Activated naive CD8-positive, alpha-beta T cell treated with anti-CD3 and anti-CD28 coated beads, Interleukin-2, amount 50 U/mL, for 24 hours (primary cell): ENCODE data around the gene PAQR9.
A peak's percentile ranks its signal among the peaks of the same experiment; 100 is the strongest.

Experiments used
- ATAC-seq: fragments of 150-1000 bp; cut with Tn5 transposase; one replicate; pipeline ENCODE4 v1.10.0; 2021
- DNase-seq: peaks from one replicate; pipeline ENCODE4 v3.0.0; 2021
- H3K27ac Mint-ChIP-seq: one replicate; pipeline ENCODE4 v1.8.0; 2021; ENCODE audit warnings: mild to moderate bottlenecking, mixed read lengths
- H3K27me3 Mint-ChIP-seq: one replicate; pipeline ENCODE4 v1.8.0; 2021; ENCODE audit warnings: mixed read lengths
- H3K36me3 Mint-ChIP-seq: one replicate; pipeline ENCODE4 v1.8.0; 2021; ENCODE audit warnings: low read depth, mixed read lengths
- H3K4me1 Mint-ChIP-seq: one replicate; pipeline ENCODE4 v1.8.0; 2021; ENCODE audit warnings: mixed read lengths
- H3K4me3 Mint-ChIP-seq: one replicate; pipeline ENCODE4 v1.8.0; 2021; ENCODE audit warnings: mild to moderate bottlenecking, moderate library complexity, mixed read lengths
- H3K9me3 Mint-ChIP-seq: one replicate; pipeline ENCODE4 v1.8.0; 2021; ENCODE audit warnings: mixed read lengths

Gene PAQR9, protein sequence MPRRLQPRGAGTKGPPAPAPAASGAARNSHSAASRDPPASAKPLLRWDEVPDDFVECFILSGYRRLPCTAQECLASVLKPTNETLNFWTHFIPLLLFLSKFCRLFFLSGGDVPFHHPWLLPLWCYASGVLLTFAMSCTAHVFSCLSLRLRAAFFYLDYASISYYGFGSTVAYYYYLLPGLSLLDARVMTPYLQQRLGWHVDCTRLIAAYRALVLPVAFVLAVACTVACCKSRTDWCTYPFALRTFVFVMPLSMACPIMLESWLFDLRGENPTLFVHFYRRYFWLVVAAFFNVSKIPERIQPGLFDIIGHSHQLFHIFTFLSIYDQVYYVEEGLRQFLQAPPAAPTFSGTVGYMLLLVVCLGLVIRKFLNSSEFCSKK

DNA sequence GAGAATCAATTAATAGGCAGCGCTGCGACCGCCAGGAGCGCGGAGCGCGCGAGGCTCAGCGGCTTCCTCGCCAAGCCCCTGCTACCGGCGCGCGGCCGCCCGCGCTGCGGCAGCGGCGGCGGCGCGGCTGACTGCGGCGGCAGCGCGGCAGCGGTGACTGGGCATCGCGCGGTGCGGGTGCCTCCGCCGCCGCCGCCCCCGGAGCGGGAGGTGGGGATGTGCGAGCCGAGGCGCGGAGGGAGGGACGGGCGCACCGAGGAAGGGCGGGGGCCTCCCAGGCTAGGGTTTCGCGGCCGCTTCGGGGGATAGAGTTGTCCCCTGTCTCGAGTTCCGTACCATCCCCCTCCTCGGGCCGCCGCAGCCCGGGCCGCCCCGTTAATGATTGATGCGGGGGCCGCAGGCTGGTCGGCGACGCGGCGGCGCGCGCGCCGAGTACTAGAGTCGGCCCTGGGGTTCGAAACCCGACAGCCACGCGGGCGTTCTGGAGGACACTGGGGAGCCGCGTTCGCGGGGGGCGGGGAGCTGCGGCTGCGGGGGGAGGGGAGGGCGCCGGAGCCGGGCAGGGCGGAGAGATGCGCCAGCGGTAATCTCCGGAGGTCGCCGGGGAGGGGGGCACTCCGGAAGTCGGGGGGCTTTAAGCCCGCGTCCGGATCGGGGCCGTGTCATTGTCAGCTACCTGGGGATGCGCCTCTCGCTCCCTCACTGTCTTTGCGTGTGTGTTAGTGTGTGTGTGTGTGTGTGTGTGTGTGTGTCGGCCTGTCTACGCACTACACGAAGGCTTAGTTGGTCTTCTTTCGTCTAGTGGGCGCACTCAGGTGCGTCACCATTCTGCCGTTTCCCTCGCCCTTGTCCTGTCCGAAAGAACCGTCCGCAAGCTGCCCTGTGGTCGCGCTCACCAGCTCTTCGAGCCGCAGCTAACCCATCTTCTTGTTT lies at the start of gene PAQR9:
PAQR9 (minus strand) TSS at position 159 of the 933 bp plus-strand sequence. CDS start 338 bp downstream, outside the sequence.
- Mint-ChIP-seq H3K27ac (no peak within 1 kb of the TSS), H3K4me3 (peak within 1 kb of the TSS; percentile 74), H3K9me3 (no peaks in the 10 kb centered on the region), H3K36me3 (no peaks in the 10 kb centered on the region), H3K4me1 (peaks cover 10% of the 10 kb centered on the region), H3K27me3 (peaks cover 67% of the 10 kb centered on the region)
- DNase-seq (peak; percentile 19), ATAC-seq (peak; percentile 30)

DNA sequence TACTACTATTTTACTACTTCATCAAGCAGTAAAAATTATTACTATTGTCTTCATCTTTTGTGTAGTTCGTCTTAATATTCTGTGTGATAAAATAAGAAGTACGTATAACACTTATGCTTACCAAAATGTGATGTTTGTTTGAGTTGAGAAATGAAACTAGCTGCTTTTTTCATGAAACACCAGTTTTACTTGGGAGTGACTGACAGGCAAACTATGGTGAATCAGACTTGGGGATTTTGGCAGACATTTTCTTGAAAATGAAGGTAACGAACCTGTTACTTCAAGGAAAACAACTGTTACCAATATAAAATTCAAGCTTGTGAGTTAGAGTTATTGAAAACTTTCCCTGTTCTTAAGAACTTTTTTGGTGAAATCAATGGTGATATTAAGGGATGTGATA lies 48.2 kb upstream of the PAQR9 start:
- H3K4me1 Mint-ChIP-seq: peaks cover 58% of the 10 kb centered on the region
- no peak overlapping the region for H3K4me3 Mint-ChIP-seq
- DNase-seq (no peak), ATAC-seq (no peak)
- no peaks in the 10 kb centered on the region for H3K9me3 Mint-ChIP-seq
- no peaks in the 10 kb centered on the region for H3K27me3 Mint-ChIP-seq
- H3K27ac Mint-ChIP-seq: peak overlapping the region; percentile 29
- peaks cover 34% of the 10 kb centered on the region for H3K36me3 Mint-ChIP-seq

DNA sequence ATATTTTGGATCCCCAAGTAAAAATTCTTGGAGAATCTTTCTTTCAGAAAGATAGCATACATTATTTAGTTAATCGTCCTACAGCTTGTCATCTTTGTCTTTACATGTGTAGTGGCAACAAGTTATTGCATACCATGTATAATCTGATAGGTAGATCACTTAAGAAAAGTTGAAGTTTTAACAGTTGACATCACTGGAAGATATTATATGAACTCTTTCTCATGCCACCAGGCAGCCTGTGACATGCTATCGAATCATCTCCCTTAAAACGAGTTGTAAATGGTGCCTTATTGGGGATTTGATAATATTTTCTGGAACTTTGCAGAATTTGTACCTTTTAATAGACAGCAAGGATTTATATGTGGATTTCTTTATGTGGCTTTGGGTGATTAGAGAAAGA lies 46.5 kb upstream of the PAQR9 start:
- DNase-seq: no peak
- no peak for ATAC-seq
- H3K36me3 Mint-ChIP-seq: peaks cover 29% of the 10 kb centered on the region
- peaks cover 73% of the 10 kb centered on the region for H3K4me1 Mint-ChIP-seq
- no peaks in the 10 kb centered on the region for H3K9me3 Mint-ChIP-seq
- no peaks in the 10 kb centered on the region for H3K27me3 Mint-ChIP-seq
- H3K27ac Mint-ChIP-seq: no peak overlapping the region
- no peak overlapping the region for H3K4me3 Mint-ChIP-seq

DNA sequence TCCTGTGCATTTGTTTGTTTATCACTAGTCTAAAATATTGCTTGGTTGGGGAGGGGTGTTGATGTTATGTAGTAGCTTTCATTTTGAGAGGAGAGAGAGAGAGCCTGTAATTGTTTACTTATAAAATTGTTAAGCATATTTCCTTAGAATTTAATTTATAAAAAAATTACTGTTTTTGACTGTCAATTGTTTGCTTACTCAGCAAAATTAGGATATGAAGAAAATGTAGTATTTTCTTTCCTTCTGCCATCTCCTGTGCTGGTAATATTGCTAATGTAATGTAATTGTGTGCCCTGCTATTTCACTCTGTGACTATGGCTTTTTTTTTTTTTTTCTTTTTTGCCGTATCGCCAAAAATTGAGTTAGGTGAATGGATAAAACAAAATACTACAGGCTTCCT lies 41.3 kb upstream of the PAQR9 start:
- Mint-ChIP-seq H3K27ac (peak overlapping the region; percentile 50), H3K4me1 (peaks cover 77% of the 10 kb centered on the region), H3K9me3 (no peaks in the 10 kb centered on the region), H3K4me3 (peak overlapping the region; percentile 49), H3K27me3 (no peaks in the 10 kb centered on the region), H3K36me3 (peaks cover 25% of the 10 kb centered on the region)
- DNase-seq: no peak
- no peak for ATAC-seq

DNA sequence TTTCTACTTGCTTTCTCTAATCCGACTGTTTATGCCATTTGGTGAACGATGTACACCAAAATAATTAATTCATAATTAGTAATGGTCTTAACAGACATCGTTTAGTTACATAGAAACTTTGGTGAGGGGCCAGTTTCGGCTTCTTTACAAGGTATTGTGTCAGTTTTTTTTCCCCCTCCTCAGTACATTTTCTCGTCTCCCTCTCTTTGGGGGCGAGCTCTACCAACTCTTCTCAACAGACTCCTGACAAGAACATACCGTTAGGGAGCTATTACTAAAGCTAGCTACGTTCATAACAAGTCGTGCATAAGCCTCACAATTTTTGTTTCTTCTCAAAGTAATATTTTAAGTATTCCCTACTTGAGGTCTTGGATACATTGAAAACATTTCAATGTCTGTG lies 39.3 kb upstream of the PAQR9 start:
- Mint-ChIP-seq H3K4me1 (peaks cover 58% of the 10 kb centered on the region), H3K27me3 (peaks cover 4% of the 10 kb centered on the region), H3K4me3 (peak overlapping the region; percentile 95), H3K9me3 (no peaks in the 10 kb centered on the region), H3K27ac (peak overlapping the region; percentile 96), H3K36me3 (peaks cover 23% of the 10 kb centered on the region)
- DNase-seq (no peak), ATAC-seq (no peak)

DNA sequence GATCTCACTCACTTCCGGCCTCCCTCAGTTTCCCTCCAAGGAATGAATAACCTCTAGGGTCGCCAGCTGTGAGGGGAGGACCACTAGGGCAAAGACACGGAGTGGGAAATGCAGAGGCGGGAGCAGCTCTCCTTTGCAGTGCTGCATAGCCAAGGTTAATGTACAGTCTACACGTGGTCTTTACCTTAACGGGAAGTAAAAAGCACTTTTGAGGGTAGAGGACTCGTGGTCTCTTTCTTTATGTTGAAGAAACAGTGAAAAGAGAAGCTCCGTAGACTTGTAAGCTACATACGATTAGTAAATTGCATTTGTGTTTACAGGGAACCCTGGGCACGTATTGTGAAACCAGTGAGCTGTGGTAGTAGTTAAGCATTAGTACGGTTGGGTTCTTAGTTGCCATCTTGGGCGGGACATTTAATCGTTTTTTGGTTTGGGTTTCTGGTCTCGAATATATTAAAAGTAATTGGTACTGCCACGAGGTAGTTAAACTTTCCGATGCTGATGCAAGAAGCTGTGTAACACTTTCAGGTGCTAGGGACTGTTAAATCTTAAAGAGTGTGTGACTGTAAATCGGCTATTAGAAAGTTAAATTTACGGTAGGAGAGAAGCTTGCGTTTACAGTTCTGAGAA lies 38.7 kb upstream of the PAQR9 start:
- peak overlapping the region; percentile 95 for H3K4me3 Mint-ChIP-seq
- peak overlapping the region; percentile 96 for H3K27ac Mint-ChIP-seq
- peaks cover 21% of the 10 kb centered on the region for H3K36me3 Mint-ChIP-seq
- DNase-seq (no peak), ATAC-seq (peak; percentile 47)
- peaks cover 4% of the 10 kb centered on the region for H3K27me3 Mint-ChIP-seq
- peaks cover 53% of the 10 kb centered on the region for H3K4me1 Mint-ChIP-seq
- no peaks in the 10 kb centered on the region for H3K9me3 Mint-ChIP-seq

DNA sequence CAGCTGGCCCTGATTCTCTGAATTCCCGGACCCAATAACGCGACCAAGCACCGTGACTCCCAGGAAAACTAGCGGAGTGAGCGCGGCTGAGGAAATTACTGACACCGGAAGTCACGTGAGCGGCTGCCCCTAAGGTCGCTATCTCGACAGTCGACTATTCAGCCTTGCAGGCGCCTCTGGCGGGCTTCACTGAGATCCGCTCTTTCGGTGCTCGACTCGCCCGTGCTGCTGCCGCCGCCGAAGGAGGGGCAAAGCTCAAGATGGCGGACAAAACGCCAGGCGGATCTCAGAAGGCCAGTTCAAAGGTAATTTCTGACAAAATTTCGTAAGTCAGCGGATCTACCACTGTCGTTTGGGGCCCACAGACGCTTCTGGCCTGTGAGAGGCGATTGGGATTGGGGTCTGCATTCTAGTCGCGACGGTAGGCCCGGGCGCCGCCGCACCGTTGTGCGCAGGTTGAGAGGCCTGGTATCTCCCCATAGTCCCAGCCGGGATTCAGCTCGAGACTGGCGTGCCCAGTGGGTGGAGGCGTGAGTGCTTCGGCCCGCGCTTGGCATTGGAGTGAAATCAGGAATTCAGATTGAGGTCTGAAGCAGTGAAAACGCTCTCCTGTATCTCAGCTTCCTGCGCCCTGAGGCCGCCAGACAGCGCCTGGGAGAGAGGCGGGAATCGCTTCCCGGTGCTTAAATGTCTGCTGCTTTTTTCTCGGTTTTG lies 38.1 kb upstream of the PAQR9 start, which contains the start of gene U2SURP:
U2SURP (plus strand) TSS at position 202 of the 714 bp plus-strand sequence; CDS start at position 261, 59 bp downstream.
- H3K4me3 Mint-ChIP-seq: peak within 1 kb of the TSS; percentile 95
- H3K36me3 Mint-ChIP-seq: peaks cover 19% of the 10 kb centered on the region
- H3K4me1 Mint-ChIP-seq: peaks cover 46% of the 10 kb centered on the region
- peak; percentile 90 for DNase-seq
- peak; percentile 92 for ATAC-seq
- peak within 1 kb of the TSS; percentile 96 for H3K27ac Mint-ChIP-seq
- H3K9me3 Mint-ChIP-seq: no peaks in the 10 kb centered on the region
- peaks cover 5% of the 10 kb centered on the region for H3K27me3 Mint-ChIP-seq

DNA sequence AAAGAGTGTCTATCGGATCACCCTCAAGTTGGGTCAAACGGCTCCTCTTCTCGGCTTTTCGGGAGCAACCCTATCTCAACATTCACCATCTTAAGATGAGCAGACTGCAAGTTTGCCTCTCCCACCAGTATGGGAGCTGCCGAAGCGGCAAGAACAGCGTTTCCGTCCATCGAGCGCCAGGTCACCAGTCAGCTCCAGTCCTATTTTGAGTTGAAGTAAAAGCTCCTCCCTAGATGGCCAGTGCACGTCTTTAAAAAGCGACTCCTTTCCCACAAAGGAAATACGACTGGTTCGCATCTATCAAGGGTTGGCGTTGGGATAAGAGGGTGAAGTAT lies 37.5 kb upstream of the PAQR9 start:
- DNase-seq (peak; percentile 62), ATAC-seq (peak; percentile 70)
- Mint-ChIP-seq H3K27me3 (peaks cover 5% of the 10 kb centered on the region), H3K9me3 (no peaks in the 10 kb centered on the region), H3K36me3 (peaks cover 19% of the 10 kb centered on the region), H3K4me1 (peaks cover 41% of the 10 kb centered on the region), H3K4me3 (peak overlapping the region; percentile 95), H3K27ac (peak overlapping the region; percentile 96)

DNA sequence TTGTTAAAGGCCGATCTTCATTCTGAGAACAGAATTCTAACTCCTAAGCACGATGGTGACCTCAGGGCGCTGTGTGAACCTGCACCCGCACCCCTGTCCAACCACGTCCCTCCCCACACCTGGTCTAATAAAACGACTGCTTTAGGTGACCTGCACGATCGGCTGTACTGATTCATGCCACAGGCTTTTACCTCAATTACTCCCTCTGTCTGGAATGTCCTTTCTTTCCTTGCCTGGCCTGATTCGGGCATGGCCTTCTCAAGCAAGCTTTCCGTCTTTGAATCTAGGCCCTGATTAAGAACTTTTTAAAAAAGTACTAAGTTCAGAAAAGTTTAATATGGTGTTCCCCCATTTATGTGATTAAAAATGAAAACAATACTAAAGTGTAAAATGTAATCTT lies 37.1 kb upstream of the PAQR9 start:
- H3K9me3 Mint-ChIP-seq: no peaks in the 10 kb centered on the region
- peaks cover 19% of the 10 kb centered on the region for H3K36me3 Mint-ChIP-seq
- DNase-seq: no peak

DNA sequence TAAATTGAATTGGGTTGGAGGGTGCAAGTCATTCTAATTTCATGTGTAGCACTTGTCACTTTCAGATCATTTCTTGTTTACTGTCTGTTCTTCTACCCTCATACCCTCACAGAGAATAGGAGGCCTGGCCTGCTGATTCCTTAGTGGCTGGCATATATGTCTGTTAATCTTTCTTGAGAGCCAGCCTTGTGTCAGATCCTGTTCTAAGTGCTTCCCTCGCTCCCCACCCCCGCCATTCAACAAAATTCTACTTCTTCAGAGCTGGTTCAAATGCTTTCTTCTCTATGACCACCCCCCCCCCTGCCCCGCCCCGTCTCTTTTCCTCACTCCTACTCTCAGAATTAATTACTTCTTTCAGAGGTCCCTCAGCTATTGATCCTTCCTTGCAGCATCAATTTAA lies 36.4 kb upstream of the PAQR9 start:
- peaks cover 30% of the 10 kb centered on the region for H3K4me1 Mint-ChIP-seq
- peaks cover 19% of the 10 kb centered on the region for H3K36me3 Mint-ChIP-seq
- H3K27ac Mint-ChIP-seq: peak overlapping the region; percentile 96
- H3K4me3 Mint-ChIP-seq: peak overlapping the region; percentile 95
- ATAC-seq (no peak), DNase-seq (no peak)
- H3K27me3 Mint-ChIP-seq: peaks cover 5% of the 10 kb centered on the region
- no peaks in the 10 kb centered on the region for H3K9me3 Mint-ChIP-seq

More for the DNA sequence above, 37.1 kb upstream of the PAQR9 start:
- Mint-ChIP-seq H3K27me3 (peaks cover 5% of the 10 kb centered on the region), H3K27ac (peak overlapping the region; percentile 96), H3K4me3 (peak overlapping the region; percentile 95), H3K4me1 (peaks cover 36% of the 10 kb centered on the region)
- no peak for ATAC-seq

DNA sequence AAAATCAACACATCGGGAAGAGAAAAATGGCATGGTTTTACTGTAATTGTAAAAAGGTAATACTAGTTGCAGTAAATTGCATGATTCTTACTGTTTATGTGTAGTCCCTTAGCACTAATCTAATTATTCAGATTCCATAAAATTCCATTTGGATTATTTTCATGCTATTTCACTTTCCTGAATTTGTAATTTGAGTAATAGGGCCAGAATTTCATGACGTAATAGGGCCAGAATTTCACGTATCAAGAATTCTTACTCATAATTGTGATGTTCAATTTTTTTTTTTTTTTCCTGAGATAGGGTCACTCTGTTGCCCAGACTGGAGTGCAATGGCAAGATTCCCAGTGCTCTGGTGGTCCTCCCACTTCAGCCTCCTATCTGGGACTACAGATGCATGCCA lies 35.0 kb upstream of the PAQR9 start:
- DNase-seq: no peak
- Mint-ChIP-seq H3K27ac (no peak overlapping the region), H3K9me3 (no peaks in the 10 kb centered on the region), H3K4me1 (peaks cover 25% of the 10 kb centered on the region), H3K27me3 (peaks cover 9% of the 10 kb centered on the region), H3K36me3 (peaks cover 16% of the 10 kb centered on the region), H3K4me3 (no peak overlapping the region)
- ATAC-seq: no peak

DNA sequence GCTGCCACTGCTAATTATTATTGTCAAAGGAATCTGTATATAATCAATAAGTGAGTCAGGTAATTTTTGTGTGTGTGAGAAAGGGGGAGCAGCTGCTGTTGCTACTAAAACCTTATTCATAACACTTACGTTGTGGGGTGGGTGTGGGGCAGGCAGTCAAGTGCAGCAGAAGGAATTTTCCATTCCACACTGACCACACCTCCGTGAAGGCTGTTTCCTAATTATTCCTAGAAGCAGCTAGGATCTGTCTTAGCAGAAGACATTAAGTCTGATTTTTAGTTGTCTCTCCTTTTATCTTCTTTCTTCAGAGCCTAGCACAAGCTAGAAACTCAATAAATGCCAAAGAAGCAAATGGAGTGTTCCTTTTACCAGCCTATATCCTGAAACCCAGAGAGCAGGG lies 33.9 kb upstream of the PAQR9 start:
- peaks cover 9% of the 10 kb centered on the region for H3K27me3 Mint-ChIP-seq
- no peak overlapping the region for H3K4me3 Mint-ChIP-seq
- no peaks in the 10 kb centered on the region for H3K9me3 Mint-ChIP-seq
- H3K36me3 Mint-ChIP-seq: peaks cover 11% of the 10 kb centered on the region
- peaks cover 18% of the 10 kb centered on the region for H3K4me1 Mint-ChIP-seq
- DNase-seq (no peak), ATAC-seq (no peak)
- H3K27ac Mint-ChIP-seq: no peak overlapping the region

DNA sequence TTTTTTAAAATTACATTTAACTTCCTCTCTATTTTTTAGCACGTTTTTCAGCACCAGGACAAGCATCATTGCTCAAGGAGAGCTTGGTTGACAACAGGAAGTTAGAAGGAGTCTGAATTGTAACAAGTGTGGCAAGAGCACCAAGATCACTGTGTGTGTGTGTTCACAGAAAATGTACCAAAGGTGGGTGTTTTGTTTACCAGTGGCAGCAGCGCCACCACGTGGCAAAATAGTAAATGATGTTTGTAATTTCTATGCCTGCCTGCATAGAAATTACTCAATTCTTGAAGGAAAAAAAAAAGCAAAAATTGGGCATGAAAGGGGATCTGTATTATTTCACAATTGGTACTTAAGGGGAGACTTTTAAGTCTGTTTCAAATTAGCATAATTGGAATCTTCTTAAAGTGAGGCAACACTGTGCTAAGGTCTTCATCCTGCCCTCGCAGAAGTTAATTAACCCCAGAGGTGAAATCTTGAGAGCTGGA lies 30.5 kb upstream of the PAQR9 start:
- Mint-ChIP-seq H3K36me3 (no peaks in the 10 kb centered on the region), H3K9me3 (no peaks in the 10 kb centered on the region), H3K27me3 (peaks cover 8% of the 10 kb centered on the region), H3K4me3 (no peak overlapping the region), H3K27ac (no peak overlapping the region), H3K4me1 (peaks cover 4% of the 10 kb centered on the region)
- ATAC-seq (no peak), DNase-seq (peak; percentile 63)

DNA sequence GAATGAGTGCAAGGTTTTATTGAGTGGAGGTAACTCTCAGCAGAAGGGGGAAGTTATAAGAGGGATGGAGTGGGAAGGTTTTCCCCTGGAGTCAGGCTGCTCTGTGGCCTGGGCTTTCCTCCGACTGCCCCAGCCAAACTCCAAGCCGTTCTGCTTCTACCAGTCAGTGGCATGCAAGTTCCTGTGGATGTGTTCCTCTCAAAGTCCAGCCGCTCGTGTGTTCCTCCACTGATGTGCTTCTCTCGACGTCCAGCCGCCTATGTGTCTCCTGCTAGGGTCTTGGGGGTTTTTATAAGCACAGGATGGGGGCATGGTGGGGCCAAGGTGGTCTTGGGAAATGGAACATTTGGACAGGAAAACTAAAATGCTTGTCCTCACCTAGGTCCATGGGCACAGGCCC lies 28.8 kb upstream of the PAQR9 start:
- ATAC-seq (no peak), DNase-seq (no peak)
- no peak overlapping the region for H3K4me3 Mint-ChIP-seq
- H3K27ac Mint-ChIP-seq: no peak overlapping the region
- peaks cover 4% of the 10 kb centered on the region for H3K4me1 Mint-ChIP-seq
- no peaks in the 10 kb centered on the region for H3K9me3 Mint-ChIP-seq
- H3K27me3 Mint-ChIP-seq: peaks cover 6% of the 10 kb centered on the region
- no peaks in the 10 kb centered on the region for H3K36me3 Mint-ChIP-seq
